Esophagus squamous epithelium (tissue), 4 donors: ENCODE data around the gene GMEB2.

Source experiments
- CTCF ChIP-seq, 6 experiments: fragments of 450-650 bp in 4 of 6; fragments of 200-600 bp in 2 of 6; sonication (generic) in 2 of 6; IDR thresholded peaks; one replicate each; pipeline ENCODE4 v1.5.1; 2016 to 2019; ENCODE audit warnings: antibody characterized with exemption in 6 of 6, mild to moderate bottlenecking in 4 of 6, moderate library complexity in 4 of 6
- POLR2A ChIP-seq, 4 donors: fragments of 450-650 bp; IDR thresholded peaks; one replicate each; pipeline ENCODE4 v1.6.1; 2017; ENCODE audit warnings: antibody characterized with exemption in 4 of 4, mild to moderate bottlenecking in 4 of 4, moderate library complexity in 3 of 4

GRCh38 chr20:63653974-63654668 is 27.2 kb upstream of the GMEB2 start:
- TF ChIP-seq CTCF (IDR thresholded peaks at IDR 0.05) = no peak
- no peak for TF ChIP-seq POLR2A (IDR thresholded peaks at IDR 0.05)
